Measurements from ENCODE around the gene GAP43.

Gene GAP43

GRCh38 chr3:115766587-115767482 is 143.5 kb downstream of the GAP43 start:
- DNase-seq (ENCODE audit: low spot score), result no peak

GRCh38 chr3:115768661-115769060 is 145.4 kb downstream of the GAP43 start:
- DNase-seq (ENCODE audit: low spot score), result no peak

Measured in LoVo (cell line).